Measurements from ENCODE around the gene GOLT1A. TPM values are rescaled to one million over a fixed set of nuclear protein-coding genes. Genes with fewer than 3 reads are reported as not detected.

GOLT1A gene
- total and polyA plus RNA-seq, 10 of the 15 experiments (the other 5 are each of a cell fraction or from before 2014, with no cell fraction given), result 0.09 to 0.46 TPM; not detected in 8

DNA sequence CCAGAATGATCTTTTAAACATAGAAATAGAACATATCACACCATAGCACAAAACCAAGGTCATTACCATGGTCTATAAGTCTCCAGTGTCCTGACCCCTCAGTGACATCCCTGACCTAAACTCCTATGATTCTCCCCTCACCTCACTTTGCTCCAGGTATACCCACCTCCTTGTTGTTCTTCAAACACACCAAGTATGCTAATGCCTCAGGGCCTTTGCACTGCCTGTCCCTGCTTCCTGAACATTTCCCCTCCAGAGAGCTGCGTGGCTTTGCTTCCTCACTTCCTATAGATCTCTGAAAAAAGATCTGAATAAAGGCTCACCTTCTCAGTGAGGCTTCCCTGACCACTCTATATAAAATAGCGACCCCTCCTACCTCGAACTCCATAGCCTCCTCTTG is 1.1 kb downstream of the GOLT1A start (continued):
- TF ChIP-seq MXI1 (IDR thresholded peaks at IDR 0.05; ENCODE audit: low read depth, low read length) (no peak), NFYB (IDR thresholded peaks at IDR 0.05; ENCODE audit: insufficient read depth, low read depth, low read length) (no peak), TBL1XR1 (IDR thresholded peaks at IDR 0.05; ENCODE audit: low read depth, low read length) (no peak)

DNA sequence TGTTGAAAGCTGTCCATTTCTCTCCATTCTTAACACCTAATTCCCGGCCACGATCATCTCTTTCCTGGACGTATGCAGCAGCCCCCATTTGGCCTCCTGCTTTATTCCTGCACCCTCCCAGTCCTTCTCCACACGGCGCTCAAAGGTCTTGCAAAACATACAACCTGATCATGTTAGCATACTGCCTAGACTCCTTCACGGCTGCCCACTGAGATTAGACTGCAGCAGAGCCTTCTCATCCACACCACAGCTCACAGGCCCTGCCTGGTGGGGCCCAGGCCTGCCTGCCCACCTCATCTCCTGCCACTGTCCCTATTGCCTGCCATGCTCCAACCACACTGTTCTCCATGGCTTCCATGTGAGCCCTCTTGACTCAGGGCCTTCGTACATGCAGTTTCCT is 2.7 kb downstream of the GOLT1A start:
- 30% methylated on average over 7 of the region's 7 CpGs for WGBS (ENCODE audit: insufficient coverage, insufficient replicate concordance, low lambda C conversion rate, missing lambda C conversion rate)
- DNase-seq (ENCODE audit: low read depth, low spot score), result no peak
- SMC1A ChIA-PET (ENCODE audit: uncharacterized antibody, unreplicated experiment), result interaction anchor here (1.0 to 1.5 kb wide), 3 partner anchors 13 to 169 kb away, joined by 3 to 5 read pairs (median 3); no protein-coding TSS in a partner anchor

More for the DNA sequence above, 2.7 kb downstream of the GOLT1A start:
- Histone ChIP-seq H3K9ac (ENCODE audit: control insufficient read depth, insufficient read depth, low read length) (no peak overlapping the region), H3K4me2 (ENCODE audit: control insufficient read depth, insufficient read depth) (no peak overlapping the region), H3K9me3 (replicated peaks; ENCODE audit: control insufficient read depth, insufficient read depth, low read length) (no peaks in the 10 kb centered on the region), H3K36me3 (ENCODE audit: control insufficient read depth in 2 of 2, insufficient read depth in 2 of 2, low read length in 1 of 2) (no peaks in the 10 kb centered on the region), H3K27me3 (replicated peaks in 1 of 2; ENCODE audit: control insufficient read depth in 2 of 2, insufficient read depth in 2 of 2, low read length in 1 of 2) (peaks cover 0 to 6% of the 10 kb centered on the region in 2 experiments; a peak in 2 of 4 replicates), H4K20me1 (ENCODE audit: control insufficient read depth, insufficient read depth) (no peaks in the 10 kb centered on the region; the same call in 1 of the 2 replicates), H3K27ac (ENCODE audit: control insufficient read depth, insufficient read depth) (no peak overlapping the region), H3K4me1 (ENCODE audit: control insufficient read depth, insufficient read depth, low read length) (no peaks in the 10 kb centered on the region), H2AFZ (ENCODE audit: control insufficient read depth, low read depth, low read length) (no peak overlapping the region), H3K4me3 (no peak overlapping the region), H3K79me2 (ENCODE audit: control insufficient read depth, insufficient read depth, low read length) (no peaks in the 10 kb centered on the region)
- no TSS peak for BruUV-seq (replicated peaks)
- RAD21 ChIA-PET (ENCODE audit: unreplicated experiment), result interaction anchor here (0.6 to 2.8 kb wide), 5 partner anchors 37 to 193 kb away, joined by 3 to 11 read pairs (median 4); no protein-coding TSS in a partner anchor
- no peak for ATAC-seq
- CTCF ChIA-PET, result interaction anchor here (0.6 to 3.9 kb wide), 9 partner anchors 19 to 353 kb away, joined by 3 to 23 read pairs (median 5); no protein-coding TSS in a partner anchor
- TF ChIP-seq SMAD5 (IDR thresholded peaks at IDR 0.05; ENCODE audit: low read depth), result no peak
- TF ChIP-seq LARP7 (IDR thresholded peaks at IDR 0.05), result no peak
- no peak for TF ChIP-seq NBN (IDR thresholded peaks at IDR 0.05)
- no peak for TF ChIP-seq HDGF (IDR thresholded peaks at IDR 0.05)
- TF ChIP-seq SUZ12 (IDR thresholded peaks at IDR 0.05; ENCODE audit: unreplicated experiment), result no peak
- no peak for TF ChIP-seq POLR2AphosphoS5 (IDR thresholded peaks at IDR 0.05; ENCODE audit: low read length)
- in situ Hi-C loops (cut with MboI) (no loop called here), intact Hi-C loops (cut with micrococcal nuclease; ENCODE audit: unreplicated experiment) (no loop called here)
- POLR2A ChIA-PET, result interaction anchor here (0.6 kb wide), 1 partner anchor 51 kb away, joined by 4 read pairs; no protein-coding TSS in a partner anchor
- FAIRE-seq, result no peak
